ENCODE results near the gene REL.

REL gene

GRCh38 chr2:60966507-60967405, 85.4 kb downstream of the REL start (continued):
- TF ChIP-seq, protein P1, sequence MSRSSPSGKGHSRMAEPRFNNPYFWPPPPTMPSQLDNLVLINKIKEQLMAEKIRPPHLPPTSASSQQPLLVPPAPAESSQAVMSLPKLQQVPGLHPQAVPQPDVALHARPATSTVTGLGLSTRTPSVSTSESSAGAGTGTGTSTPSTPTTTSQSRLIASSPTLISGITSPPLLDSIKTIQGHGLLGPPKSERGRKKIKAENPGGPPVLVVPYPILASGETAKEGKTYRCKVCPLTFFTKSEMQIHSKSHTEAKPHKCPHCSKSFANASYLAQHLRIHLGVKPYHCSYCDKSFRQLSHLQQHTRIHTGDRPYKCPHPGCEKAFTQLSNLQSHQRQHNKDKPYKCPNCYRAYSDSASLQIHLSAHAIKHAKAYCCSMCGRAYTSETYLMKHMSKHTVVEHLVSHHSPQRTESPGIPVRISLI (tag by site-specific recombination; IDR thresholded peaks at IDR 0.05), result no peak
- TF ChIP-seq ZNF423 (tag by site-specific recombination; IDR thresholded peaks at IDR 0.05), result no peak
- TF ChIP-seq, protein P2, sequence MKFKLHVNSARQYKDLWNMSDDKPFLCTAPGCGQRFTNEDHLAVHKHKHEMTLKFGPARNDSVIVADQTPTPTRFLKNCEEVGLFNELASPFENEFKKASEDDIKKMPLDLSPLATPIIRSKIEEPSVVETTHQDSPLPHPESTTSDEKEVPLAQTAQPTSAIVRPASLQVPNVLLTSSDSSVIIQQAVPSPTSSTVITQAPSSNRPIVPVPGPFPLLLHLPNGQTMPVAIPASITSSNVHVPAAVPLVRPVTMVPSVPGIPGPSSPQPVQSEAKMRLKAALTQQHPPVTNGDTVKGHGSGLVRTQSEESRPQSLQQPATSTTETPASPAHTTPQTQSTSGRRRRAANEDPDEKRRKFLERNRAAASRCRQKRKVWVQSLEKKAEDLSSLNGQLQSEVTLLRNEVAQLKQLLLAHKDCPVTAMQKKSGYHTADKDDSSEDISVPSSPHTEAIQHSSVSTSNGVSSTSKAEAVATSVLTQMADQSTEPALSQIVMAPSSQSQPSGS (tag by site-specific recombination; IDR thresholded peaks at IDR 0.05; ENCODE audit: low read depth), result no peak
- no peak for TF ChIP-seq ZNF48 (tag by site-specific recombination; IDR thresholded peaks at IDR 0.05)
- no peak for TF ChIP-seq ZNF776 (tag by site-specific recombination; IDR thresholded peaks at IDR 0.05; ENCODE audit: borderline replicate concordance)
- TF ChIP-seq SALL2 (tag by site-specific recombination; IDR thresholded peaks at IDR 0.05; ENCODE audit: borderline replicate concordance), result no peak
- TF ChIP-seq ZNF433 (tag by site-specific recombination; IDR thresholded peaks at IDR 0.05; ENCODE audit: low read depth), result no peak
- TF ChIP-seq ZNF114 (tag by site-specific recombination; IDR thresholded peaks at IDR 0.05), result no peak
- TF ChIP-seq SP3 (tag by site-specific recombination; IDR thresholded peaks at IDR 0.05), result no peak
- no peak for TF ChIP-seq SETDB1 (IDR thresholded peaks at IDR 0.05; ENCODE audit: insufficient read length, low read length)
- no peak for TF ChIP-seq WT1 (tag by site-specific recombination; IDR thresholded peaks at IDR 0.05)

DNA sequence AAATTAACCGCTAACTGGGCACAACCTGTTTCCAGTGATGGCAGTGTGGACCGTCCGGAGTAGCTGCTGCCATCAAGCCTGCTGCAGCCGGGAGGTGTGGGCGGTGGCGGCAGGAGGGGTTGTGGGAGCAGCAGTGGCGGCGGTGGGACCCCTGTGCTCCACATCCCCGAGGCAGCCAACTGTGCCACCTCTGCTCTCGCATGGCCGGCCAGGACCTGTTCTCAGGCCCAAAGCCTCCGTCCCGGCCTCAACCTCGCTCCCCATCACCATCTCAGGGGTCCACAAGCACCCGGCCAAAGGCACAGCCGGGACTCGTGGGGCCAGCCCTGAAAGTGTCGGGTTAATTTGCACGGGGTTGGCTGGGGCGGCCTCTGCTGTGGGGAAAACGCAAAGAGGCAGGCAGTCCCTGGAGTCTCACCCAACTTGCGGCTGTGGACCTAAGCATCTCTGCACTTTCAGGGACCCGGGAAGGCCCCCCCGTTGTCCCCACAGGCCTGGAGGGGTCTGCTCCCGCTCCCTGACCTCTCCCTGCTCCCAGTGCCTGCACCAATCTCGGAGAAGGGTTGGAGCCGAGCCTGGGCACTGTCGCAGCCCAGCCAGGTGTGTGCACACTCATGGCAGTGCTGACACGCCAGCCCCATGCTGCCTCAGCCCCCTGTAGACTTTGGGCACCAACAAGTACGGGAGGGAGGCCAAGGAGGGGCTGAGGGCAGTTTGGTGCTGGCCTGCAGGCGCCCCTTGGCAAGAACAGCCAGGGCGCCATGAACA, 91.7 kb downstream of the REL start:
- Histone ChIP-seq H3K27ac (ENCODE audit: extremely low read depth, low read depth, low read length) (no peak overlapping the region), H3K4me3 (ENCODE audit: low read depth, low read length) (no peak overlapping the region), H3K36me3 (ENCODE audit: control insufficient read depth in 2 of 2, insufficient read depth in 1 of 2, low read length in 2 of 2) (no peaks in the 10 kb centered on the region), H3K9me3 (ENCODE audit: control insufficient read depth, insufficient read depth, low read depth, low read length) (no peaks in the 10 kb centered on the region), H3K4me1 (ENCODE audit: control insufficient read depth, insufficient read depth, low read length) (no peaks in the 10 kb centered on the region)
- TF ChIP-seq, protein P3, sequence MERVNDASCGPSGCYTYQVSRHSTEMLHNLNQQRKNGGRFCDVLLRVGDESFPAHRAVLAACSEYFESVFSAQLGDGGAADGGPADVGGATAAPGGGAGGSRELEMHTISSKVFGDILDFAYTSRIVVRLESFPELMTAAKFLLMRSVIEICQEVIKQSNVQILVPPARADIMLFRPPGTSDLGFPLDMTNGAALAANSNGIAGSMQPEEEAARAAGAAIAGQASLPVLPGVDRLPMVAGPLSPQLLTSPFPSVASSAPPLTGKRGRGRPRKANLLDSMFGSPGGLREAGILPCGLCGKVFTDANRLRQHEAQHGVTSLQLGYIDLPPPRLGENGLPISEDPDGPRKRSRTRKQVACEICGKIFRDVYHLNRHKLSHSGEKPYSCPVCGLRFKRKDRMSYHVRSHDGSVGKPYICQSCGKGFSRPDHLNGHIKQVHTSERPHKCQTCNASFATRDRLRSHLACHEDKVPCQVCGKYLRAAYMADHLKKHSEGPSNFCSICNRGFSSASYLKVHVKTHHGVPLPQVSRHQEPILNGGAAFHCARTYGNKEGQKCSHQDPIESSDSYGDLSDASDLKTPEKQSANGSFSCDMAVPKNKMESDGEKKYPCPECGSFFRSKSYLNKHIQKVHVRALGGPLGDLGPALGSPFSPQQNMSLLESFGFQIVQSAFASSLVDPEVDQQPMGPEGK (tag by site-specific recombination; IDR thresholded peaks at IDR 0.05), result no peak
- TF ChIP-seq ZIC2 (tag by site-specific recombination; IDR thresholded peaks at IDR 0.05), result peak; percentile 12; the same call in 1 of the 2 replicates
- TF ChIP-seq HOXD13 (CRISPR knock-in tag; IDR thresholded peaks at IDR 0.05; ENCODE audit: borderline replicate concordance), result no peak
- TF ChIP-seq ZNF335 (tag by site-specific recombination; conservative IDR thresholded peaks at IDR 0.05), result no peak
- POLR2A ChIA-PET, result no interaction called here
- CTCF ChIA-PET, result interaction anchor here (0.6 kb wide), 1 partner anchor 151 kb away, joined by 3 read pairs; no protein-coding TSS in a partner anchor

- Histone ChIP-seq H3K9me3 (ENCODE audit: control insufficient read depth, insufficient read depth, low read depth, low read length) (no peaks in the 10 kb centered on the region), H3K27ac (ENCODE audit: extremely low read depth, low read depth, low read length) (no peak overlapping the region), H3K36me3 (ENCODE audit: control insufficient read depth in 2 of 2, insufficient read depth in 1 of 2, low read length in 2 of 2) (no peaks in the 10 kb centered on the region), H3K4me3 (ENCODE audit: low read depth, low read length) (no peak overlapping the region), H3K4me1 (ENCODE audit: control insufficient read depth, insufficient read depth, low read length) (no peaks in the 10 kb centered on the region)
- CTCF ChIA-PET, result no interaction called here
- POLR2A ChIA-PET, result interaction anchor here (0.8 kb wide), 1 partner anchor 29 kb away, joined by 4 read pairs; no protein-coding TSS in a partner anchor
- TF ChIP-seq GLIS2 (tag by site-specific recombination; IDR thresholded peaks at IDR 0.05), result no peak
- TF ChIP-seq YY1 (tag by site-specific recombination; IDR thresholded peaks at IDR 0.05), result no peak
- no peak for TF ChIP-seq ZNF555 (tag by site-specific recombination; conservative IDR thresholded peaks at IDR 0.05)
These were observed 92.3 kb downstream of the REL start for GRCh38 chr2:60973705-60974104.

Measured in HEK293 (cell line).